T-helper 2 cell treated with Interferon-gamma antibody and Interleukin-4, amounts not matched to agents 100 ng/mL and 5 ng/mL, for 36 hours (primary cell): ENCODE data around the gene BTLA. TPM values are rescaled to one million over a fixed set of nuclear protein-coding genes. Genes with fewer than 3 reads are reported as not detected.
"Not testable (repeated sequence)": the region's sequence is repeated elsewhere in the genome, so short reads cannot be mapped to it uniquely, and the experiment has no call there.

ENCODE experiments used
- intact Hi-C: fragments of 100-400 bp; cut with micrococcal nuclease; formaldehyde crosslinking; loops from one replicate; pipeline ENCODE4 v1.15.1; 2023
- total RNA-seq: library from RNA; stranded (reverse); gene quantifications from 2 replicates; pipeline ENCODE4 v1.2.3, GENCODE V29; 2022

Gene BTLA
- total RNA-seq: 32.1 and 32.5 TPM in 2 replicates

GRCh38 chr3:112498914-112499711 lies at the start of gene BTLA:
BTLA (minus strand) TSS chr3:112499472; CDS start chr3:112499358, 114 bp downstream.
- intact Hi-C loops: loop anchor here (1.0 to 10.0 kb wide), 4 partner anchors 15 to 176 kb away; partner anchors contain the start of gene SLC35A5

GRCh38 chr3:112546216-112546759 lies 47.0 kb upstream of the BTLA start:
- intact Hi-C loops: no loop called here

- intact Hi-C loops: no loop called here
Measured at GRCh38 chr3:112539825-112540650, 40.8 kb upstream of the BTLA start.

GRCh38 chr3:112531358-112531781 lies 32.1 kb upstream of the BTLA start:
- intact Hi-C loops: loop anchor here (1.0 to 5.0 kb wide), 4 partner anchors 204 to 419 kb away; no protein-coding TSS in a partner anchor

GRCh38 chr3:112530573-112530972 lies 31.3 kb upstream of the BTLA start:
- intact Hi-C loops: loop anchor here (5.0 kb wide), 2 partner anchors 393 to 418 kb away; no protein-coding TSS in a partner anchor

- intact Hi-C loops: not testable (repeated sequence)
Measured at GRCh38 chr3:112524127-112524526, 24.9 kb upstream of the BTLA start.

- intact Hi-C loops: loop anchor here (1.0 to 5.0 kb wide), 8 partner anchors 41 to 408 kb away; partner anchors contain the start of gene ATG3
Measured at GRCh38 chr3:112519424-112520001, 20.2 kb upstream of the BTLA start.

GRCh38 chr3:112518970-112519369 lies 19.7 kb upstream of the BTLA start:
- intact Hi-C loops: loop anchor here (1.0 to 5.0 kb wide), 8 partner anchors 42 to 408 kb away; partner anchors contain the start of gene ATG3

- intact Hi-C loops: loop anchor here (1.0 to 5.0 kb wide), 3 partner anchors 15 to 163 kb away; partner anchors contain the start of gene BTLA
Measured at GRCh38 chr3:112514527-112515128, 15.4 kb upstream of the BTLA start.

GRCh38 chr3:112512320-112512719 lies 13.0 kb upstream of the BTLA start:
- intact Hi-C loops: loop anchor here (5.0 kb wide), 1 partner anchor 50 kb away; no protein-coding TSS in a partner anchor

- intact Hi-C loops: no loop called here
Measured at GRCh38 chr3:112508860-112509259, 9.6 kb upstream of the BTLA start.

- intact Hi-C loops: no loop called here
Measured at GRCh38 chr3:112508261-112508660, 9.0 kb upstream of the BTLA start.

GRCh38 chr3:112505907-112506306 lies 6.6 kb upstream of the BTLA start:
- intact Hi-C loops: no loop called here

- intact Hi-C loops: no loop called here
Measured at GRCh38 chr3:112504123-112504522, 4.9 kb upstream of the BTLA start.

GRCh38 chr3:112503304-112503972 lies 4.2 kb upstream of the BTLA start:
- intact Hi-C loops: no loop called here

- intact Hi-C loops: no loop called here
Measured at GRCh38 chr3:112500621-112501020, 1.3 kb upstream of the BTLA start.

GRCh38 chr3:112497897-112498548 lies 1.2 kb downstream of the BTLA start:
- intact Hi-C loops: loop anchor here (2.0 to 10.0 kb wide), 2 partner anchors 65 to 177 kb away; partner anchors contain the start of gene SLC35A5

GRCh38 chr3:112496366-112497067 lies 2.8 kb downstream of the BTLA start:
- intact Hi-C loops: loop anchor here (10.0 kb wide), 1 partner anchor 178 kb away; no protein-coding TSS in a partner anchor

GRCh38 chr3:112494448-112494767 lies 4.9 kb downstream of the BTLA start:
- intact Hi-C loops: loop anchor here (10.0 kb wide), 1 partner anchor 180 kb away; no protein-coding TSS in a partner anchor
